ENCODE measurements around the gene COL28A1.

The COL28A1 gene

DNA sequence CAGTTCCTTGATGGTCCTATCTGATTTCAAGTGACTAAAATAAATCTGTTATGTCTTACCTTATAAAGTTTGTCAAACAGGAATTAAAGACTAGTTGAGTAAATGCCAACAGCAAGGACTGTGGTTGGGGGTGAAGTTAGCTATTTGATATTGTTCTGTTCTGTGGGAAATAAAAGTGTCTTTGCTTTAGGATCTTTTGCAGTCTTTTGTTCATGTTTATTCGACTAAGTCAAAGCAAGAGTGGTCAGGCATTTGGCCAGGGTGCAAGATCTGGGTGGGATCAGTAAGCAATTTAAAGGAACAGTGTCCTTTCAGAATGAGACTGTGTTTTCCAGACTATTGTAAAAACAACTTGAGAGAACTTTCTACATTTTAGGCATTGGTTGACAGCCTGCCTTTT is at the start of gene COL28A1:
TSS of gene COL28A1 (minus strand) at position 183 of the 400 bp plus-strand sequence. CDS start 2,998 bp downstream, outside the sequence.
- DNase-seq (ENCODE audit: low read depth, low spot score): peak; percentile 58

DNA sequence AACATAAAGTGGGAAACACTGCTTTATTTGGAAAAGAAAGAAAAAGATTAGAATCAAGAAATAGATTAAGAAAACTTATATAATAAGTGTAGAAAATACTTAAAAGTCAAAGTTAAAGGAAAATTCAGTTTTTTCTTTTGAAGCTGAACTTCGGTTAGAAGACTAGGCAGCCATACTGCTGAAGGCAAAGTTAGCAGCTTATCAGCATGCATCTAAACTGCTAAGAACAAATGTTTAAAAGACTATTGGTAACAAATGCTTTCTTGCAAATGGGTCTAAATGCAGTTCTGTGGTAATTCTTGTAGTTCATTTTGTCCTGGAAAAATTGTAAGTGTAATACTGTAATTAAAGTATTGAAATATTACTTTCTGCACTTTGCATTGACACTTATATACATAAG is 49.0 kb upstream of the COL28A1 start:
- no peak for DNase-seq (ENCODE audit: low read depth, low spot score)

GRCh38 chr7:7583731-7584130 is 48.1 kb upstream of the COL28A1 start:
- DNase-seq (ENCODE audit: low read depth, low spot score): no peak

- DNase-seq (ENCODE audit: low read depth, low spot score): no peak
Measured at GRCh38 chr7:7582596-7582995, 46.9 kb upstream of the COL28A1 start.

DNA sequence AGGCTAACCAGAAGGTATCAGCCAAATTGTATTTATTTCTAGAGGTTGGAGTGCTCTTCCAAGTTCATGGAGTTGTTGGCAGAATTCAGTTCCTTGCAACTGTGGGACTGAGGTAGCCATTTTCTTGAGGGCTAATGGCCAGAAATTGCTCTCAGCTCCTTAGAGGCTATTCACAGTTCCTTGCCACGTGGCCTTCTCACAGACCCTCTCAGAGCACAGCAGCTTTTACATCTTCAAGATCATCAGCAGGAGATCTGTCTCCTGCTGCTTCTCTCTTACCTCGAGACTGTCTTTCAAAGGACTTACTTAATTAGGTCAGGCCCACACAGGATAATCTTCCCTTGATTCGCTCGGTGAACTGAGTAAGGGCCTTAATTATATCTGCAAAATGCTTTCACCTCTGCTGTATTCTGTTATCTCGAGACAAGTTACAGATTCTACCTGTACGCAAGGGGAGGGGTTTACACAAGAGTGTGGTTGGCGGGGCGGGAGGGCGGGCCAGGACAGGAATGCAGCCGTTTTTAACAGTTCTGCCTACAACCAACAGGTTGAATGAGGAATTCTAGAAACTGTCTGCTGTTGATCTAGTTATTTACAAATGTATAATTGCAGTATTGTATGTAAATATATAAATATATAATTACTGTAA is 46.0 kb upstream of the COL28A1 start:
- no peak for DNase-seq (ENCODE audit: low read depth, low spot score)

DNA sequence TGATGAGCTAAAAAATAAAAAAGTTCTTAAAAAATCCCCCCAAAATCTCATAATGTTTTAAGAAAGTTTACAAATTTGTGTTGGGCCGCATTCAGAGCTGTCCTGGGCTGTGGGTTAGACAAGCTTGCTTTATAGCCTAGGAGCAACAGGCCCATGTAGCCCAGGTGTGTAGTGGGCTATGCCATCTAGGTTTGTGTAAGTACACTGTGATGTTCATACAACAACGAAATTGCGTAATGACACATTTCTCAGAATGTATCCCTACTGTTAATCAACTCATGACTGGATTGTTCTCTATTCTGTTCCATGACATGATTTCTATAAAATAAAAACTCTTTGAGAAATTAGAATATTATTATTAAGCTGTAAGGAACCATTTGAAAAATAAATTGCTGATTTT is 44.0 kb upstream of the COL28A1 start:
- no peak for DNase-seq (ENCODE audit: low read depth, low spot score)

DNA sequence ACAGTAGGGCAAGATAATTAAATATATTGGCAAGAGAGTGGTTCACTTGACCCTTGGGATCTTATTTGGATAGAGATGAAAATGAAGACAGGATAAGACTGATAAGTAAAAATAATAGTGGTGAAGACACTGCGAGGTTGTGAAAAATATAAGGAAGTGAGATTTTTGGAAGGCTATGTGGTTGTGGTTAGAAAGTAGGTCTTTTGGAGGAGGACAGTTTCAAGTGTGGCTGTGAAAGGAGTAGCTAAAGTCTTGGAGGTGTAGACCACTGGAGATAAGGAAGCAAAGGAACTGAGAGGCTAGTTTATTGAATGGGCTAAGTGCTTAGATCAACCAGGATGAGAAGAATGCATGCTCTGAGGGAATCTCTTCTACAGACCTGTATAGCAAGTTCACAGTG is 42.2 kb upstream of the COL28A1 start:
- DNase-seq (ENCODE audit: low read depth, low spot score): no peak

DNA sequence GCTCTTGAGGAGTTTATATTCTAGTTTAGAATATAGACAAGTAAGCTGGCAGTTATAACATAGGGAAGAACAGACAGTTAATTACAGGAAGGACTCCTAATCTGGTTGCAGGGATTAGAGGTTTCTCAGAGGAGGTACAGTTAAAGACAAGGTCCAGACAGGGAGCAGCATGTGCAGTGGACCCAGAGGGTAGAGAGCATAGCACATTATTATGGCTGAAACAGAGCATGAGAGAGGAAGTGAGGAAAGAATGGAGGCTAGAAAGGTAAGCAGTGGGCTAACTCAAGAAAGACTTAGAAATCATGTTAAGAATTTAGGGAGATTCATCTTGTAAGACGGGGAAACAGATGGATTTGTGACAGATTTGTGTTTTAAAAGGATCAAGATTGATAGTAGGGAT is 40.7 kb upstream of the COL28A1 start:
- DNase-seq (ENCODE audit: low read depth, low spot score): no peak

DNA sequence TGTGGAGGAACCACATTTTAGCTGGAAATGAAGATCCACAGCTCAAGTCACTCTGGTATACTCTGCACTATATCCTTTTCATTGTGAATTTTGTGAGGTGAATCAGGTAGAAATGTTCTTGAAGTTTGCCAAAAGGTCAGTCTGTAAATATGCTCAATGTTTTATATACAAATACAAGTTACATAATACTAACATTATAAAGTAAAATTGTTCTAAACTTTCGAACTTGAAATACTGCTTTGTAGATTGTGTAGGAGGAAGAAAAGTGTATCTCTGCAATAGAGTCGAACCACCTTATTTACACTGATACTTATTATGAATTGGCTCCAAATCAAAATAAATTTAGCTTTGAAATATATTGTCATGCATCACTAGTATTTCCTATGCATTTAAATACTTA is 38.0 kb upstream of the COL28A1 start:
- DNase-seq (ENCODE audit: low read depth, low spot score): no peak

DNA sequence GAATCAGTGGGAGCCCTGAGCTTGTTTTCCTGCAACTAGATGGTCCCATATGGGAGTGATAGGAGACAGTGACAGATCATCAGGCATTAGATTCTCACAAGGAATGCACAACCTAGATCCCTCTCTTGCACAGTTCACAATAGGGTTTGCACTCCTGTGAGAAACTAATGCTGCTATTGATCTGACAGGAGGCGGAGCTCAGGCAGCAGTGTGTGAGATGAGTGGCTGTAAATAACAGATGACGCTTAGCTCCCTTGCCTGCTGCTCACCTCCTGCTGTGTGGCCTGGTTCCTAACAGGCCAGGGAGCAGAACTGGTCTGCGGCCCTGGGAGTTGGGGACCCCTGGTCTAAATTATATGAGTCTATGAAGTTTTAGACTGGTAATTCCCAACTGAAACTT is 34.9 kb upstream of the COL28A1 start:
- no peak for DNase-seq (ENCODE audit: low read depth, low spot score)

DNA sequence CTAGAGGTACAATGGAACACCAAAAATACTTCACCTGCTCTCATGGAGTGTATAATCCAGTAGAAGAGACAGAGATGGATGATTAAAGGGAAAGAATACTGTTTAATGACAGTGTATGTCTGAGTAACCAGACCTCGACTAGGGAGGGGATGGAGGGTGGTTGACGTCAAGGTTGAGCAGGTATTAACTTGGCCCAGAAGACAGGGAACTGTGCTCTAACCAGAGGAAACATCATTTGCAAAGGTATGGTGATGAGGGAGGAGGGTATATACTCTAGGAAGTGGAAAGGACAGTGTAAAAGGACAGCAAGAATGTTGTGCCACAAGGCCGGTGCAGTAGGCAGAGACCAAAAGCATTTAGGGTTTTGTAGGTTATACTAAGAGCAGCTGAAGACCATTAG is 33.9 kb upstream of the COL28A1 start:
- no peak for DNase-seq (ENCODE audit: low read depth, low spot score)

DNA sequence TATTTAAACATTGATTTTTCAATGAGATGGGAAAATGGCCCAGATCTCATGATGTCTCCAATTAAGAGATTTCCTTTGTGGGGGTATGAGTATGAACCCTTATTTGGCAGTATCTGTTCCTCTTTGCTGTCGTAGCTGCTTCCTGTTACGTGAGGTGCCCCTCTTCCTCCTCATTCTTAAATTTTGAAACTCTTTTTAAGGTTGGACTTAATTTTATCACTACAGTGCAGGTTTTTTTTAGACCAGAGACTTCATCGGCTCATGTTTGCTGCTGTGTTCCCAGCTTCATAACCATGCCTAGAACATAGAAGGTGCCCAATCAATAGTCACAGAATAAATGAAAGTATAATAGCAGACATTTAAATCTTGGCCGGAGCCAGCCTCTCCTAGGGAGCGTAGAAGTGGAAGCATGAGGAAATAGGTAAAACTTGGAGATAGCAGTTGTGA is 33.4 kb upstream of the COL28A1 start:
- no peak for DNase-seq (ENCODE audit: low read depth, low spot score)

- no peak for DNase-seq (ENCODE audit: low read depth, low spot score)
Measured at GRCh38 chr7:7568553-7568952, 32.9 kb upstream of the COL28A1 start.

GRCh38 chr7:7567898-7568531 is 32.3 kb upstream of the COL28A1 start:
- DNase-seq (ENCODE audit: low read depth, low spot score): no peak

GRCh38 chr7:7566651-7567611 is 31.3 kb upstream of the COL28A1 start, which contains the start of gene MIOS:
Gene MIOS (plus strand): TSS chr7:7566884. CDS start chr7:7572476, 5,592 bp downstream.
- DNase-seq (ENCODE audit: low read depth, low spot score): peak; percentile 92

DNA sequence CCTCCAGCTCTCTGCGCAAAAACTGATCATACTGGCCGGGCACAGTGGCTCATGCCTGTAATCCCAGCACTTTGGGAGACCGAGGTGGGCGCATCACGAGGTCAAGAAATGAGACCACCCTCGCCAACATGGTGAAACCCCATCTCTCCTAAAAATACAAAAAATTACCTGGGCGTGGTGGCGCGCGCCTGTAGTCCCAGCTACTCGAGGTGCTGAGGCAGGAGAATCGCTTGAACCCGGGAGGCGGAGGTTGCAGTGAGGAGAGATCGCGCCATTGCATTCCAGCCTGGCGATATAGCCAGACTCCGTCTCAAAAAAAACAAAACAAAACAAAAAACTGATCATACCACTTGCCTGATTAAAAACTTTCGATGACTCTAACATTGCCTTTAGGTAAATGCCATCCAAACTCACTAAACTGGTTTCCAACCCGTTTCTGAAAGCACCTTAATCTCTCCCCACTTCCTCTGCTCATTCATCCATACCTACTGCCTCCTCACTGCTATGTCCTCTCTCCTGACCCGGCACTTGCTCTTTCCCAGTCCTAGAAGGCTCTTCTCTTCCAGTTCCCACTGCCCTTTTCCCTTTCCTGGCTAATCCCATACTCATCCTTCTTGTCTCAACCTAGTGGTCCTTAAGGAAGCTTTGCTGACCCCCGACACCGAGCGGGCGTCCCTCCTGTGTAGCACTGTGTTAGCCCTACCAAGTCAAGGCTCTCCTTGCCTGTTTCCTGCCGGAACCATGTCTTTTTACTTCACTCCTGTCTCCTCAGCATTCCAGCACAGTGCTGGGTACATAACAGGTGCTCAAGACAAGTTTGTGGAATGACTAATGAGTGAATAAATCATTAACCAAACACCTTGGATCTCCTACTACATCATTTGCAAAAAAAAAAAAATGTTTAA is 30.3 kb upstream of the COL28A1 start:
- no peak for DNase-seq (ENCODE audit: low read depth, low spot score)

DNA sequence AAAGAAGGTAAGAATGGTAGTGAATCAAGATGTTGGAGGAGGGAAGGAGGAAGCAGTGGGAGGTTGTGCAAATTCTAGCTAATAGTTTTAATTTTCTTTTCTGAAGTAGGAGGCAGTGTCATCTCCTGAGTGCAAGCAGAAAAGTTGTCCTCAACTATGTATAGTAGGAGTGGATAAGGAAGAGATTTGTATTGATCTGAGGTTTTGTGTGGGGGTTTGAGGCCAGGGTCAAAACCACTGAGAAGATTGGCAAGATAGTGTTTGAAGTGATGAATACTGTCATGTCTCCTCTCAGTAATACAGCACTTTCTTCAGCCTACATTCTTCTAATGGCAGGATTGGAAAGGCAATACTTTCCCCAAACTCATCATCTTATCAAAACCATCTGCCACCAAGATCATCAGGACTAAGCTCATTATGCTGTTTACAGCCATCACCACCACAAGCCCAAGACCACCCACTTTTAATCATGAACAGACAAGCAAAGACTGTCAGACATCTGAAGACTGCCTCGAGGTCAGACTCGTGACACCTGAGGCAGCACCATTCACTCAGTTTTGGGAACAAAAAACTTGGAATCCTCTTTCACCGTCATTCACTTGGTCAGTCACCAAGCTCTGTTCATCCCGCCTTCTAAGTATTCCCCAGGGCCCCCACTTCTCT is 29.5 kb upstream of the COL28A1 start:
- DNase-seq (ENCODE audit: low read depth, low spot score): no peak

- peak; percentile 56 for DNase-seq (ENCODE audit: low read depth, low spot score)
Measured at GRCh38 chr7:7564323-7564780, 28.7 kb upstream of the COL28A1 start.

DNA sequence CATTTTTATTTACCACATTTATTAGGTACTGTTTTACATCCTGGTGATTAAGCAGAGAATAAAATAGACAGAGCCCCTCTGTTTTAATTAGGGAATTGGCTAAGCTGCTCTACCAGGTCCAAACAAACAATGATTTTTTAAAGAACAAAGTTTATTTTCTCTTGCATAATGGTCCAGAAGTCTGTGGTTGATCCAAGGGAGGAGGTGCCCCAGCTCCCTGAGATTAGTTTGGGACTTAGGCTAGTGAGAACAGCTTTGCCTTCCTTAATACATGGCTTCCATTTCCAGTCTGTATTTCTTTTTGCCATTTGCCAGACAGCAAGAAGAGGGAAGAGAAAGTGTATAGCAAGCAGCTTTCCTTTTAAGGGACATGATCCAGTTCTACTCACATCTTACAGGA is 28.1 kb upstream of the COL28A1 start:
- DNase-seq (ENCODE audit: low read depth, low spot score): no peak

DNA sequence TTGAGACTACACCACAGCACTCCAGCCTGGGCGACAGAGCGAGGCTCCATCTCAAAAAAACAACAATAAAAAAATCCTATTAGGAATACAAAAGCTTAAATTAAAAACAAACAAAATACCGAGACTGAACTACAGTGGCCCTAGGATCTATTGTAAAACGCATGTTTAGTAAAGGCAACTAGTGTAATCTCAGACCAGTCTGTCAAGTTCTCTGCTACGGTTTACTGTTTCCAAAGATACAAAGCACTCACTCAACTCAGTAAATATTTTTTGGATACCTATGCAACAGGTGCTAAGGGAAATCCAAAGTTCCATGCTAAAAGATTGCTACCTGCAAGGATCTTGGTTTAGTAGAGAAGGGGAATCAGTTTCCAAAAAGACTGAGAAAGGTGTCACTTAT is 27.6 kb upstream of the COL28A1 start:
- DNase-seq (ENCODE audit: low read depth, low spot score): no peak

GRCh38 chr7:7562736-7563135 is 27.1 kb upstream of the COL28A1 start:
- DNase-seq (ENCODE audit: low read depth, low spot score): peak; percentile 67

All from astrocyte of the hippocampus (primary cell).